CD4-positive, alpha-beta T cell (primary cell): ENCODE data around the gene MSI2. TPM values are rescaled to one million over a fixed set of nuclear protein-coding genes. Genes with fewer than 3 reads are reported as not detected.

Experiments
- ATAC-seq: fragments of 200-7000 bp; cut with Tn5 transposase; one replicate; pipeline ENCODE4 v1.10.0; 2022; ENCODE audit warnings: mild to moderate bottlenecking; ENCODE audit not compliant: poor library complexity
- CTCF ChIA-PET: fragments of 350-600 bp; sonication (Branson Sonifier 250); formaldehyde crosslinking; loops from one replicate; lab custom pipeline; 2021; ENCODE audit warnings: antibody characterized with exemption, inconsistent platforms; lab: Charles Lee
- POLR2A ChIA-PET: fragments of 350-600 bp; sonication (Branson Sonifier 250); formaldehyde crosslinking; loops from one replicate; lab custom pipeline; 2021; ENCODE audit warnings: antibody characterized with exemption, inconsistent platforms; lab: Charles Lee
- DNase-seq, 14 experiments: peaks; one replicate each; pipeline ENCODE4 v3.0.0-alpha.2; 2013 to 2020; ENCODE audit warnings: mixed read lengths in 2 of 14
- H3K27ac ChIP-seq, 2 donors: one replicate each; pipeline versions ENCODE4 v1.5.1 to v1.7.0; 2013; ENCODE audit warnings: low read length in 2 of 2, low read depth in 1 of 2, mild to moderate bottlenecking in 1 of 2
- H3K27me3 ChIP-seq, 2 experiments: 1 replicate in 1 of 2; 2 replicates in 1 of 2; pipeline versions ENCODE4 v1.6.1 to v1.7.0; 2013; ENCODE audit warnings: low read length in 2 of 2, control low read depth in 1 of 2, mild to moderate bottlenecking in 1 of 2, moderate library complexity in 1 of 2; ENCODE audit not compliant: insufficient read depth in 2 of 2, control insufficient read depth in 1 of 2
- H3K36me3 ChIP-seq: one replicate; pipeline ENCODE4 v1.6.1; 2013; ENCODE audit warnings: low read length, control low read depth; ENCODE audit not compliant: insufficient read depth
- H3K4me1 ChIP-seq: one replicate; pipeline ENCODE4 v1.6.1; 2013; ENCODE audit warnings: low read length, control low read depth; ENCODE audit not compliant: insufficient read depth
- H3K4me3 ChIP-seq: one replicate; pipeline ENCODE4 v1.5.1; 2013; ENCODE audit warnings: mild to moderate bottlenecking, low read length, moderate library complexity
- H3K9me3 ChIP-seq, 2 experiments: 1 replicate in 1 of 2; 2 replicates in 1 of 2; pipeline versions ENCODE4 v1.6.1 to v1.7.0; 2013; ENCODE audit warnings: low read length in 2 of 2, mild to moderate bottlenecking in 2 of 2, control low read depth in 1 of 2, moderate library complexity in 1 of 2; ENCODE audit not compliant: control insufficient read depth in 1 of 2, insufficient read depth in 1 of 2
- H3K27ac Mint-ChIP-seq: one replicate; pipeline ENCODE4 v1.8.0; 2020; ENCODE audit warnings: mixed read lengths
- H3K27me3 Mint-ChIP-seq: one replicate; pipeline ENCODE4 v1.8.0; 2021; ENCODE audit warnings: mixed read lengths
- H3K36me3 Mint-ChIP-seq: one replicate; pipeline ENCODE4 v1.8.0; 2021; ENCODE audit warnings: low read depth, mixed read lengths
- H3K4me1 Mint-ChIP-seq: one replicate; pipeline ENCODE4 v1.8.0; 2021; ENCODE audit warnings: low read depth, mixed read lengths
- H3K4me3 Mint-ChIP-seq: one replicate; pipeline ENCODE4 v1.8.0; 2020; ENCODE audit warnings: mild to moderate bottlenecking, mixed read lengths
- H3K9me3 Mint-ChIP-seq: one replicate; pipeline ENCODE4 v1.8.0; 2020; ENCODE audit warnings: mixed read lengths
- CTCF ChIP-seq: fragments of 200-600 bp; IDR thresholded peaks from one replicate; pipeline ENCODE4 v1.8.0; 2022; ENCODE audit warnings: antibody characterized with exemption, mild to moderate bottlenecking
- intact Hi-C, 2 experiments: fragments of 100-400 bp; cut with DNase I in 1 of 2; cut with micrococcal nuclease in 1 of 2; formaldehyde crosslinking; loops; one replicate each; pipeline versions ENCODE4 v1.15.1 to v1.9.0; 2023 to 2025; cut with DNase I, micrococcal nuclease
- total RNA-seq, 174 experiments: library from RNA in 2 of 174; stranded (reverse) in 2 of 174; gene quantifications; one replicate each; pipeline ENCODE4 v1.2.3 and lab custom pipeline; 2021 to 2026

The MSI2 gene
- total RNA-seq, 2 experiments from 2014 or later = 129 to 132 TPM

GRCh38 chr17:57501016-57501415, 244.7 kb downstream of the MSI2 start:
- ChIA-PET CTCF (no interaction called here), POLR2A (no interaction called here)
- Histone ChIP-seq H3K9me3 (no peaks in the 10 kb centered on the region), H3K27ac (no peak overlapping the region), H3K36me3 (no peaks in the 10 kb centered on the region), H3K27me3 (no peaks in the 10 kb centered on the region), H3K4me3 (no peak overlapping the region), H3K4me1 (peaks cover 10% of the 10 kb centered on the region)
- Mint-ChIP-seq H3K27ac (no peak overlapping the region), H3K9me3 (no peaks in the 10 kb centered on the region), H3K4me1 (peaks cover 64% of the 10 kb centered on the region), H3K36me3 (no peaks in the 10 kb centered on the region), H3K4me3 (no peak overlapping the region), H3K27me3 (no peaks in the 10 kb centered on the region)
- intact Hi-C loops = loop anchor here in 1 of 2 experiments (10.0 kb wide), 1 partner anchor 256 kb away; no protein-coding TSS in a partner anchor
- DNase-seq (no peak), ATAC-seq (no peak)
- TF ChIP-seq CTCF = no peak

DNA sequence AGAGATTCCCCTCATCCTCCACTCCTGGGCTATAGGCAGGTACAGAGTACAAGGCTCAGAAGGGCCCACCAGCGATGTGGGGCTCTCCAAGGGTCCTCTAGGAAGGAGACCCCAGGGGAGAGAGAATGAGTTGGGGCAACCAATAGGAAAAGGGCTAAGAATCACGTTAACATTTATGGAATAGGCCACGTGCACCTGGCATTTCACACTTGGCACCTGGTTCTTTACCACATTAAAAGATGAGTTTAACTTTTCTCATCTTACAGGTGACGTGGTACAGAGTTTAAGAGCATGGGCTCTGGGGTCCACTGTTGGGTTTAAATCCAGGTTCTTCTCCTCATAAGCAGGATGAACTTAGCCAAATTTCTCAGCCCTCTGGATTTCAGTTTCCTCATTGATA, 245.7 kb downstream of the MSI2 start:
- no peaks in the 10 kb centered on the region for H3K36me3 ChIP-seq
- POLR2A ChIA-PET = no interaction called here
- H3K27ac Mint-ChIP-seq = no peak overlapping the region
- peaks cover 10% of the 10 kb centered on the region for H3K4me1 ChIP-seq
- intact Hi-C loops = loop anchor here in 1 of 2 experiments (10.0 kb wide), 1 partner anchor 257 kb away; no protein-coding TSS in a partner anchor
- no peak overlapping the region for H3K4me3 Mint-ChIP-seq
- no peak overlapping the region for H3K27ac ChIP-seq
- no peak for TF ChIP-seq CTCF
- DNase-seq (no peak), ATAC-seq (no peak)
- H3K4me3 ChIP-seq = no peak overlapping the region
- H3K9me3 Mint-ChIP-seq = no peaks in the 10 kb centered on the region
- H3K27me3 ChIP-seq = no peaks in the 10 kb centered on the region
- no peaks in the 10 kb centered on the region for H3K36me3 Mint-ChIP-seq
- H3K4me1 Mint-ChIP-seq = peaks cover 54% of the 10 kb centered on the region
- no peaks in the 10 kb centered on the region for H3K27me3 Mint-ChIP-seq
- H3K9me3 ChIP-seq = no peaks in the 10 kb centered on the region
- CTCF ChIA-PET = no interaction called here

GRCh38 chr17:57502811-57503241, 246.5 kb downstream of the MSI2 start:
- peaks cover 3% of the 10 kb centered on the region for H3K4me1 ChIP-seq
- CTCF ChIA-PET = no interaction called here
- no peak for ATAC-seq

More at GRCh38 chr17:57502811-57503241, 246.5 kb downstream of the MSI2 start:
- Mint-ChIP-seq H3K9me3 (no peaks in the 10 kb centered on the region), H3K27ac (no peak overlapping the region), H3K4me1 (peaks cover 48% of the 10 kb centered on the region), H3K27me3 (no peaks in the 10 kb centered on the region), H3K4me3 (no peak overlapping the region), H3K36me3 (no peaks in the 10 kb centered on the region)
- H3K9me3 ChIP-seq = no peaks in the 10 kb centered on the region
- TF ChIP-seq CTCF = no peak
- DNase-seq = no peak
- POLR2A ChIA-PET = no interaction called here
- intact Hi-C loops = loop anchor here in 1 of 2 experiments (10.0 kb wide), 1 partner anchor 258 kb away; no protein-coding TSS in a partner anchor
- H3K27me3 ChIP-seq = no peaks in the 10 kb centered on the region
- no peaks in the 10 kb centered on the region for H3K36me3 ChIP-seq
- no peak overlapping the region for H3K4me3 ChIP-seq
- no peak overlapping the region for H3K27ac ChIP-seq
